ENCODE data around the gene GPR155.

The GPR155 gene

GRCh38 chr2:174385201-174385600 is 101.6 kb downstream of the GPR155 start:
- Mint-ChIP-seq H3K9me3 (no peaks in the 10 kb centered on the region), H3K4me3 (no peak overlapping the region), H3K4me1 (no peaks in the 10 kb centered on the region), H3K27ac (no peak overlapping the region), H3K36me3 (ENCODE audit: low read depth) (peaks cover 63% of the 10 kb centered on the region), H3K27me3 (ENCODE audit: low read depth, poor library complexity) (no peaks in the 10 kb centered on the region)
- DNase-seq: no peak
- TF ChIP-seq CTCF (IDR thresholded peaks at IDR 0.05): no peak

GRCh38 chr2:174383796-174384195 is 103.0 kb downstream of the GPR155 start:
- peaks cover 64% of the 10 kb centered on the region for H3K36me3 Mint-ChIP-seq (ENCODE audit: low read depth)
- no peak overlapping the region for H3K27ac Mint-ChIP-seq
- H3K4me3 Mint-ChIP-seq: no peak overlapping the region
- no peak for DNase-seq
- no peak for TF ChIP-seq CTCF (IDR thresholded peaks at IDR 0.05)
- no peaks in the 10 kb centered on the region for H3K4me1 Mint-ChIP-seq
- H3K9me3 Mint-ChIP-seq: no peaks in the 10 kb centered on the region
- H3K27me3 Mint-ChIP-seq (ENCODE audit: low read depth, poor library complexity): no peaks in the 10 kb centered on the region
